ENCODE results near the gene GCLM.

- TF ChIP-seq POLR2AphosphoS5 (IDR thresholded peaks at IDR 0.05; ENCODE audit: low read depth, low read length), result no peak
- TF ChIP-seq, protein P1, sequence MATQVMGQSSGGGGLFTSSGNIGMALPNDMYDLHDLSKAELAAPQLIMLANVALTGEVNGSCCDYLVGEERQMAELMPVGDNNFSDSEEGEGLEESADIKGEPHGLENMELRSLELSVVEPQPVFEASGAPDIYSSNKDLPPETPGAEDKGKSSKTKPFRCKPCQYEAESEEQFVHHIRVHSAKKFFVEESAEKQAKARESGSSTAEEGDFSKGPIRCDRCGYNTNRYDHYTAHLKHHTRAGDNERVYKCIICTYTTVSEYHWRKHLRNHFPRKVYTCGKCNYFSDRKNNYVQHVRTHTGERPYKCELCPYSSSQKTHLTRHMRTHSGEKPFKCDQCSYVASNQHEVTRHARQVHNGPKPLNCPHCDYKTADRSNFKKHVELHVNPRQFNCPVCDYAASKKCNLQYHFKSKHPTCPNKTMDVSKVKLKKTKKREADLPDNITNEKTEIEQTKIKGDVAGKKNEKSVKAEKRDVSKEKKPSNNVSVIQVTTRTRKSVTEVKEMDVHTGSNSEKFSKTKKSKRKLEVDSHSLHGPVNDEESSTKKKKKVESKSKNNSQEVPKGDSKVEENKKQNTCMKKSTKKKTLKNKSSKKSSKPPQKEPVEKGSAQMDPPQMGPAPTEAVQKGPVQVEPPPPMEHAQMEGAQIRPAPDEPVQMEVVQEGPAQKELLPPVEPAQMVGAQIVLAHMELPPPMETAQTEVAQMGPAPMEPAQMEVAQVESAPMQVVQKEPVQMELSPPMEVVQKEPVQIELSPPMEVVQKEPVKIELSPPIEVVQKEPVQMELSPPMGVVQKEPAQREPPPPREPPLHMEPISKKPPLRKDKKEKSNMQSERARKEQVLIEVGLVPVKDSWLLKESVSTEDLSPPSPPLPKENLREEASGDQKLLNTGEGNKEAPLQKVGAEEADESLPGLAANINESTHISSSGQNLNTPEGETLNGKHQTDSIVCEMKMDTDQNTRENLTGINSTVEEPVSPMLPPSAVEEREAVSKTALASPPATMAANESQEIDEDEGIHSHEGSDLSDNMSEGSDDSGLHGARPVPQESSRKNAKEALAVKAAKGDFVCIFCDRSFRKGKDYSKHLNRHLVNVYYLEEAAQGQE (IDR thresholded peaks at IDR 0.05; ENCODE audit: insufficient read depth in 1 of 2, low read depth in 2 of 2, low read length in 2 of 2), result no peak
Observed at GRCh38 chr1:93839753-93840152, 69.5 kb downstream of the GCLM start.

All from PFSK-1 (cell line).